ENCODE measurements around the gene RNF208. TPM values are rescaled to one million over a fixed set of nuclear protein-coding genes. Genes with fewer than 3 reads are reported as not detected.

Gene RNF208
- total RNA-seq, 1 donor from 2014 or later = 12.1 TPM

DNA sequence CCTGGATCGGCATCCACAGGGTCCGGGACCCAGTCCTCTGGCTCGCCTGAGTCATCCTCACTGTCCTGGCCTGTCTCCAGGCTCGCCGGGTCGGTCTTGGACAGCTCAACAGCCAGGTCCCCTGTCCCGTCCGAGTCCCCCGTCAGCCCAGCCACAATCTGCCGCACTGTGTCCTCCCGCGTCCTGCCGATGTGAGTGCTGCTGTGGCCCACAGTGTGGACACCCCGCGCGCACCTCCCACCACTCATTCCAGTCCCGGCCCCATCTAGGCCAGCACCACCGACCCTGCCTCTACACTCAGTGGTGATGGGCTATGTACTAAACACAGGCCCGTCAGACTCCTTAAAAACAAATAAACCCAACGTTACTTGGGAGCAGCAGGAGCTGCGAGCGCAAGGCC, 40.4 kb downstream of the RNF208 start:
- TF ChIP-seq, protein P1, sequence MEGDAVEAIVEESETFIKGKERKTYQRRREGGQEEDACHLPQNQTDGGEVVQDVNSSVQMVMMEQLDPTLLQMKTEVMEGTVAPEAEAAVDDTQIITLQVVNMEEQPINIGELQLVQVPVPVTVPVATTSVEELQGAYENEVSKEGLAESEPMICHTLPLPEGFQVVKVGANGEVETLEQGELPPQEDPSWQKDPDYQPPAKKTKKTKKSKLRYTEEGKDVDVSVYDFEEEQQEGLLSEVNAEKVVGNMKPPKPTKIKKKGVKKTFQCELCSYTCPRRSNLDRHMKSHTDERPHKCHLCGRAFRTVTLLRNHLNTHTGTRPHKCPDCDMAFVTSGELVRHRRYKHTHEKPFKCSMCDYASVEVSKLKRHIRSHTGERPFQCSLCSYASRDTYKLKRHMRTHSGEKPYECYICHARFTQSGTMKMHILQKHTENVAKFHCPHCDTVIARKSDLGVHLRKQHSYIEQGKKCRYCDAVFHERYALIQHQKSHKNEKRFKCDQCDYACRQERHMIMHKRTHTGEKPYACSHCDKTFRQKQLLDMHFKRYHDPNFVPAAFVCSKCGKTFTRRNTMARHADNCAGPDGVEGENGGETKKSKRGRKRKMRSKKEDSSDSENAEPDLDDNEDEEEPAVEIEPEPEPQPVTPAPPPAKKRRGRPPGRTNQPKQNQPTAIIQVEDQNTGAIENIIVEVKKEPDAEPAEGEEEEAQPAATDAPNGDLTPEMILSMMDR (conservative IDR thresholded peaks at IDR 0.05) = no peak
- Mint-ChIP-seq H3K27ac (no peak overlapping the region), H3K4me1 (ENCODE audit: unreplicated experiment) (peaks cover 1% of the 10 kb centered on the region), H3K9me3 (no peaks in the 10 kb centered on the region), H3K27me3 (no peaks in the 10 kb centered on the region), H3K36me3 (no peaks in the 10 kb centered on the region), H3K4me3 (no peak overlapping the region)
- DNase-seq (ENCODE audit: extremely low spot score, unreplicated experiment) = no peak

DNA sequence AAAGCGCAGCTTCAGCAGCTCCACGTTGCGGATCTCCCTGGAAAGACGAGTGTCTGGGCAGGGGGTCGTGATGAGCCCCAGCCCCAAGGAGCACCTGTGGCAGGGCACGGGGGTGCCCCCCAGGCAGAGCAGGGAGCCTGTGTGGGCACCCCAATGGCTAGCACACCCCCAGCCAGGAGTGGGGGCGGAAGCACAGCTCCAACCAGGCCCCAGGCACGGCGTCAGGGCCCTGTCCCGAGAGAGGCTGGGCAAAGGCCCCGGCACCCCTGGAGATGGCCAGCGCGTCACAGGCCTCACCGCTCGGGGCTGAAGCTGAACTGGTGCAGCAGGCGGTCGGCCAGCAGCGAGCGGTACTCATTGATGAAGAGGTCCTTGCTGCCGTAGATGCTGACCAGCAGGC, 41.5 kb downstream of the RNF208 start:
- DNase-seq (ENCODE audit: extremely low spot score, unreplicated experiment) = no peak
- no peak overlapping the region for H3K4me3 Mint-ChIP-seq
- TF ChIP-seq, protein P1 (conservative IDR thresholded peaks at IDR 0.05) = no peak
- H3K27ac Mint-ChIP-seq = no peak overlapping the region
- no peaks in the 10 kb centered on the region for H3K36me3 Mint-ChIP-seq
- H3K4me1 Mint-ChIP-seq (ENCODE audit: unreplicated experiment) = no peaks in the 10 kb centered on the region
- no peaks in the 10 kb centered on the region for H3K9me3 Mint-ChIP-seq
- H3K27me3 Mint-ChIP-seq = peaks cover 5% of the 10 kb centered on the region

DNA sequence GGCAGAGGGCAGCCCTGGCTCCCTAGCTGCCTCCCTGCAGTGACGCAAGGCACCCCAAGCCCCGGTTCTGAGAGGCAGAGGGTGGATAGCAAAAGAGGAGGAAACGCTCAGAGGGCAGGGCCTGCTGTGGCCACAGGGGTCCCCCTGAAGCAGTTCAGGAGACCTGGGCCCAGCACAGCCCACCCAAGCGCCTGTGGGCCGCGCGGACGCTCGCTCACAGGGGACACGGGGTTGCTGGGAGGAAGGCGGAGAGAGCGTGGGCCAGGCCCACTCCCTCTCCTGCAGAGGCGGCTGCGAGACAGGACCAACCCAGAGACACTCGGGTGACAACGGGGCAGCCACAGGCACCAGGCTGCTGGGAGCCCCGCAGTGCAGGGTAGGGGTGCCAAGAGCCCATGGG, 42.3 kb downstream of the RNF208 start:
- TF ChIP-seq, protein P1 (conservative IDR thresholded peaks at IDR 0.05) = no peak
- no peak overlapping the region for H3K4me3 Mint-ChIP-seq
- H3K27ac Mint-ChIP-seq = no peak overlapping the region
- peaks cover 5% of the 10 kb centered on the region for H3K27me3 Mint-ChIP-seq
- no peaks in the 10 kb centered on the region for H3K4me1 Mint-ChIP-seq (ENCODE audit: unreplicated experiment)
- H3K36me3 Mint-ChIP-seq = no peaks in the 10 kb centered on the region
- no peaks in the 10 kb centered on the region for H3K9me3 Mint-ChIP-seq
- no peak for DNase-seq (ENCODE audit: extremely low spot score, unreplicated experiment)

DNA sequence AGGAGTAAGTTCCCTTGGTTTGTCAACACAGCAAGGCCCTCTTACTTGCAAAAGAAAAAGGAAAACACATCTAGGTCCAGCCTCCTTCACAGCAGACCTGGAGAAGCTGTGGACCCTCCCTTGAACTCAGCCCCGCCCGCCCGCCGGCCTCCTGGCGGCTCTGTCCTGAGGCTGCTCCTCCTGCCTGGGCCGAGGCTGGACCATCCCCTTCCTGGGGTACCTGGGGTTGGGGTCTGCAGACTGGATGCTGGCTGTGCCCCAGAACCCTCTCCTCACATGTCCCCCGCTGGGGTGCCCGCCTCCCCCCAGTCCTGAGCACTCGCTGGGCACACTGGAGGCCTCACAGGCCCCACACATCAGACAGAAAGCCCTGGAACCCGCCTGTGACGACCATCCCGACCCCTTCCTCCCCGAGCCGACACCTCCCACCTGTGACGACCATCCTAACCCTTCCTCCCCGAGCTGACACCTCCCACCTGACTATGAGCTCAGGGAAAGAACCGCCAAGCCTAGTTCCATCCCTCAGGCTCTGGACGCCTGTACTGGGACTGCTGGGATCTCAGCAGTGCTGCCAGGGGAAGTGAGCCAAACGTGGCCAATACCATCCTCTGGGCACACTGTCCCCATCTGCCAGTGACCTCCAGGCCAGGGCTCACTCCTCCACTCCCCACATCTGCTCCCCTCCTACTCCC, 43.0 kb downstream of the RNF208 start:
- Mint-ChIP-seq H3K9me3 (no peaks in the 10 kb centered on the region), H3K4me1 (ENCODE audit: unreplicated experiment) (no peaks in the 10 kb centered on the region), H3K27me3 (peaks cover 5% of the 10 kb centered on the region), H3K27ac (no peak overlapping the region), H3K36me3 (no peaks in the 10 kb centered on the region), H3K4me3 (no peak overlapping the region)
- no peak for DNase-seq (ENCODE audit: extremely low spot score, unreplicated experiment)
- TF ChIP-seq, protein P1 (conservative IDR thresholded peaks at IDR 0.05) = no peak

DNA sequence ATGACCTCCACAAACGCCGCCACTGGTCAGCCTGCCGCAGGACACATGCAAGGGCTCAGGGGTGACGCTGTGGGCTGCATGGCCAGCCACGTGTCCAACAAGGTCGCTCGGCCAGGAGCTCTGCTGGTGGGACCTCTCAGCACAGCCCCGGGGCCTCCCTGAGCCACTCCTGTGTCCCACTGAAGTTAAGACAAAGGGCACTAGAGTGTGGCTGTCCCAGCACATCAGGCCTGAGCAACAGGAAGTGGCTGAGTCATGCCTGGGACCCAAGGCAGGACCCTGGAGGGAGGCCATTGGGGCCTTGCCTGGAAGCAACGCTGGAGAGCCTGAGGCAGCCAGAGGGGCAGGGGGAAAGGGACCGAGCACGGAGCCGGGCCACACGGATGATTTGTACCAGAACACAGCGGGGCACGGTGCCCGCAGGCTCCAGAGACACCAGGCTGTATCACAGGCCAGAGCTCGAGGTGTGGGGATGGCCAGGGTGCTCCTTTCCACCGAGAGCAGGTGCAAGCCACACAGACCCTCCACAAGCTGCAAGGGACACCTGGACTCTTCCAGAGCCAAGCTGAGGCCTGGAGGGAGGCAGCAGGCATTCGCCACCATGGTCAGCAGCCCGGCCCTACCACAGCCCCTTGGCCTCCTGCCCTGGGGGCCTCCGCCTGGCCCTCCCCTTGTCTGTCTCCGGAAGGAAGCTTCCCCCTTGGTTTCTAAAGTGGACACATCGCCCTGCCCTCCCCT, 43.7 kb downstream of the RNF208 start:
- Mint-ChIP-seq H3K36me3 (no peaks in the 10 kb centered on the region), H3K4me3 (no peak overlapping the region), H3K4me1 (ENCODE audit: unreplicated experiment) (no peaks in the 10 kb centered on the region), H3K27ac (no peak overlapping the region), H3K9me3 (no peaks in the 10 kb centered on the region), H3K27me3 (peaks cover 8% of the 10 kb centered on the region)
- DNase-seq (ENCODE audit: extremely low spot score, unreplicated experiment) = no peak
- TF ChIP-seq, protein P1 (conservative IDR thresholded peaks at IDR 0.05) = no peak

Data from type B pancreatic cell (in vitro differentiated cells).